ENCODE data around the gene TSPAN5. TPM values are rescaled to one million over a fixed set of nuclear protein-coding genes. Genes with fewer than 3 reads are reported as not detected.

The TSPAN5 gene
- total RNA-seq, 1 experiment from 2014 or later: 4.3 TPM

DNA sequence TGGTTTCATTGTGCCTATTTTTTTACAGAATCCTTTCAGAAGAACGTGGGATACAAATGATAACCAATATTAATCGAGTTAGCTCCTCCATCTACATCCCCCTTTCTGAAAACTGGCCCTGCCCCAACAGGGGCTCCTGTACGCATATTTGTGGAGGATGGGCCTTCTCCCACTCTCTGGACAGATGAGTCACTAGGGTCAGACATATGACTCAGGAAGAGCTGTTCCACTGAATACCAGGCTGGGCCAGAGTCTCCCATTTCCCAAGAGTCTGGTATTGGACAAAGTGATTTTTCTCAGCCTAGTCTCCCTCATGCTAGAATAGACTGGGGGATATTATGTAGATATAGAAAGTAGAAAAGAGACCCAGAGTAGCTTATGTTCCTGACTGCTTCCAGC lies 142.4 kb downstream of the TSPAN5 start:
- no peaks in the 10 kb centered on the region for H3K36me3 ChIP-seq (replicated peaks; ENCODE audit: control insufficient read depth, insufficient read depth, low read length)
- H3K4me3 ChIP-seq (ENCODE audit: insufficient read depth, low read depth, low read length): no peak overlapping the region
- no peaks in the 10 kb centered on the region for H3K27me3 ChIP-seq (ENCODE audit: control insufficient read depth, insufficient read depth, low read length)
- DNase-seq: no peak

DNA sequence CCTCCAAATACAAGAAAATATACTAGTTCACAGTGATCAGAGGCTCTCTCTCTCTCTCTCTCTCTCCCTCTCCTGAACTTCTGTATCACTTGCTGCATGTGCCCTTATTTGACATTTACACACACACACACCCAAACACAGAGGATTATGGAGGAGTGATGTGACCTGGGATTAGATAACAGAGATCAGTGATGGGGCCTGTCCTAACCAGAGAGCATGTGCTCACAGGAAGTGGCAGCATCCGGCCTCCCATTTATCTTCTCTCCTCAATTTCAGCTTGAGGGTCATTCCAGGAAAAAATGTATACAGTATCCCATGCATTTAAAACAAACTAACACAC lies 143.0 kb downstream of the TSPAN5 start:
- no peak for DNase-seq
- H3K27me3 ChIP-seq (ENCODE audit: control insufficient read depth, insufficient read depth, low read length): no peaks in the 10 kb centered on the region
- no peaks in the 10 kb centered on the region for H3K36me3 ChIP-seq (replicated peaks; ENCODE audit: control insufficient read depth, insufficient read depth, low read length)
- H3K4me3 ChIP-seq (ENCODE audit: insufficient read depth, low read depth, low read length): no peak overlapping the region

DNA sequence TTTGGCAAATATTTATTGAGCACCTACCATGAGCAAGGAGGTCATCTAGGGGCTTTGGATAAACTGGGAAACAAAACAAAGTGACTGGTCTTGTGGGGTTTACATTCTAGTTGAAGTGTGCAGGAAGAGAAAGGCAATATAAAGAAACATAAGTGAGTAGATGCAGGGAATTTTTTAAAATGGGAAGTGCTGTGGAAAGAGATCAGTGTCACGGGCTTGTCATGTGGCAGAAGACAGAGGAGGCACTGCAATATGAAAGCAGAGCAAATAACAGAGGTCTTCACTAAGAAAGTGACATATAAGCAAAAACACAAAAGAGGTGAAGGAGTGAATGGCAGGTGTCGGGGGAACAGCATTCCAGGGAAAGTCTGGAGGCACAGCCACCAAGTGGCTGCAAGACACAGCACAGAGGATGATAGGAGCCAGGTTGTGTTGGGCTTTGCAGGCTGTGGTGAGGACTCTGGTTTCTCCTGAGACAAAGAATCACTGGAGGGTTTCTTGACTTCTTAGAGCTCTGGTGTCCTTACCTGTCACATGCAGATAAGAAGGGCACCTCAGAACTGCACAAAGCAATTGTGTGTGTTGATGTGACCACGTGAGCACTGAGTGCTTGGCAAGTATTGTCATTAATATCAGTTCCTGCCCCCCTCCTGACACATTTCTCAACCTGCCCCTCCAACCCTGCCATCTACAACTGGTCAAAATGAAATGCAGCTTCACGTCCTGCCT lies 143.5 kb downstream of the TSPAN5 start:
- H3K4me3 ChIP-seq (ENCODE audit: insufficient read depth, low read depth, low read length): no peak overlapping the region
- H3K36me3 ChIP-seq (replicated peaks; ENCODE audit: control insufficient read depth, insufficient read depth, low read length): no peaks in the 10 kb centered on the region
- DNase-seq: no peak
- H3K27me3 ChIP-seq (ENCODE audit: control insufficient read depth, insufficient read depth, low read length): no peaks in the 10 kb centered on the region

- Histone ChIP-seq H3K36me3 (replicated peaks; ENCODE audit: control insufficient read depth, insufficient read depth, low read length) (no peaks in the 10 kb centered on the region), H3K27me3 (ENCODE audit: control insufficient read depth, insufficient read depth, low read length) (no peaks in the 10 kb centered on the region), H3K4me3 (ENCODE audit: insufficient read depth, low read depth, low read length) (no peak overlapping the region)
- DNase-seq: no peak
Measured at GRCh38 chr4:98512918-98513317, 145.5 kb downstream of the TSPAN5 start.

DNA sequence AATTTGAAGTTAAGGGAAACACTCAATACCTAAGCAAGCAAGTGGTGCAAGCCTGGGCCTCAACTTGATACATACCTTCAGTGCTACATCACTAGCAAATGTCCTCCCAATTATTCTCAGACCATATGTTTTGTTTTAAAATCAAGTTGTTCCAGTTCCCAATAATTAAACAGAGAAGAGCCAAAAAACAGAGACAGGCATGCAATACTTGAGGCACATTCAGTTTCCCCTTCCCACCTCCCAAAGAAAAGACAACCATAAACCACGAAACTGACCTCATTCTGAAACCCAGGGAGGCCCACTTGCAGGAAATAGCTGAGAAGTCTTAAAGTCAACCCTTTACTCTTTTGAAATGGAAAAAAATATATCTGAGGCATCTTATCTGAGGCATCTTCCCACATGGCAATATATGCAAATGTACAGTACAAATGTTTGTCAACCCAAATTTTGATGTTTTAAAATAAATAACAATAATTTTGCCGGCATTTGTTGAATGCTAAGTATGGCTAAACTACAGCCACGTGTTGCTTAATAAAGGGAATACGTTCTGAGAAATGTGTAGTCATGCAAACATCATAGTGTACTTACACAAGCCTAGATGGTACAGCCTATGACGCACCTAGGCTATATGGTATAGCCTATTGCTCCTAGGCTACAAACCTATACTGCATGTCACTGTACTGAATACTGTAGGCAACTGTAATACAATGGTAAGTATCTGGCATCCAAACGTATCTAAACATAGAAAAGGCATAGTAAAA lies 147.5 kb downstream of the TSPAN5 start:
- no peak for DNase-seq
- no peaks in the 10 kb centered on the region for H3K36me3 ChIP-seq (replicated peaks; ENCODE audit: control insufficient read depth, insufficient read depth, low read length)
- no peaks in the 10 kb centered on the region for H3K27me3 ChIP-seq (ENCODE audit: control insufficient read depth, insufficient read depth, low read length)
- H3K4me3 ChIP-seq (ENCODE audit: insufficient read depth, low read depth, low read length): no peak overlapping the region

- H3K4me3 ChIP-seq (ENCODE audit: insufficient read depth, low read depth, low read length): no peak overlapping the region
- H3K36me3 ChIP-seq (replicated peaks; ENCODE audit: control insufficient read depth, insufficient read depth, low read length): no peaks in the 10 kb centered on the region
- no peak for DNase-seq
Measured at GRCh38 chr4:98510340-98510739, 148.1 kb downstream of the TSPAN5 start.

GRCh38 chr4:98509721-98510120 lies 148.7 kb downstream of the TSPAN5 start:
- no peak for DNase-seq
- Histone ChIP-seq H3K4me3 (ENCODE audit: insufficient read depth, low read depth, low read length) (no peak overlapping the region), H3K27me3 (ENCODE audit: control insufficient read depth, insufficient read depth, low read length) (no peaks in the 10 kb centered on the region), H3K36me3 (replicated peaks; ENCODE audit: control insufficient read depth, insufficient read depth, low read length) (no peaks in the 10 kb centered on the region)

More at GRCh38 chr4:98510340-98510739, 148.1 kb downstream of the TSPAN5 start:
- no peaks in the 10 kb centered on the region for H3K27me3 ChIP-seq (ENCODE audit: control insufficient read depth, insufficient read depth, low read length)

- no peak for DNase-seq
- no peaks in the 10 kb centered on the region for H3K27me3 ChIP-seq (ENCODE audit: control insufficient read depth, insufficient read depth, low read length)
Measured at GRCh38 chr4:98508829-98509598, 149.4 kb downstream of the TSPAN5 start.

DNA sequence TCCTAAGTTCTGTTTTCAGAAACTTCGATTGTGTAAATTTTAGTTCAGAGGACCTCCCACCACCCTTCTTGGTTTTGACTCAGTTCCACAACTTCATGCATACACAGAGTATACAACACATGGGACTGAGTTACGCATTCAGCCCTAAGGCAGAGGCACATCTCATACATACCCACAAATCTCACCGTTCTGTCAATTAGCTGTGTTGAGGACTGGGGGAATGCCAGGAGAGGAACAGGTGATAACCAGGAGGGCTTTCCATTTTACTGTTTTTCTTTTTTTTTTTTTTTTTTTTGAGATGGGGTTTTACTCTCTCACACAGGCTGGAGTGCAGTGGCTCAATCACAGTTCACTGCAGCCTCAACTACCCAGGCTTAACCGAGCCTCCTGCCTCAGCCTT lies 150.2 kb downstream of the TSPAN5 start:
- Histone ChIP-seq H3K4me3 (ENCODE audit: insufficient read depth, low read depth, low read length) (no peak overlapping the region), H3K27me3 (ENCODE audit: control insufficient read depth, insufficient read depth, low read length) (no peaks in the 10 kb centered on the region), H3K36me3 (replicated peaks; ENCODE audit: control insufficient read depth, insufficient read depth, low read length) (no peaks in the 10 kb centered on the region)
- no peak for DNase-seq

More at GRCh38 chr4:98508829-98509598, 149.4 kb downstream of the TSPAN5 start:
- Histone ChIP-seq H3K4me3 (ENCODE audit: insufficient read depth, low read depth, low read length) (no peak overlapping the region), H3K36me3 (replicated peaks; ENCODE audit: control insufficient read depth, insufficient read depth, low read length) (no peaks in the 10 kb centered on the region)

- DNase-seq: no peak
- Histone ChIP-seq H3K36me3 (replicated peaks; ENCODE audit: control insufficient read depth, insufficient read depth, low read length) (no peaks in the 10 kb centered on the region), H3K4me3 (ENCODE audit: insufficient read depth, low read depth, low read length) (no peak overlapping the region), H3K27me3 (ENCODE audit: control insufficient read depth, insufficient read depth, low read length) (no peaks in the 10 kb centered on the region)
Measured at GRCh38 chr4:98507299-98507698, 151.1 kb downstream of the TSPAN5 start.

DNA sequence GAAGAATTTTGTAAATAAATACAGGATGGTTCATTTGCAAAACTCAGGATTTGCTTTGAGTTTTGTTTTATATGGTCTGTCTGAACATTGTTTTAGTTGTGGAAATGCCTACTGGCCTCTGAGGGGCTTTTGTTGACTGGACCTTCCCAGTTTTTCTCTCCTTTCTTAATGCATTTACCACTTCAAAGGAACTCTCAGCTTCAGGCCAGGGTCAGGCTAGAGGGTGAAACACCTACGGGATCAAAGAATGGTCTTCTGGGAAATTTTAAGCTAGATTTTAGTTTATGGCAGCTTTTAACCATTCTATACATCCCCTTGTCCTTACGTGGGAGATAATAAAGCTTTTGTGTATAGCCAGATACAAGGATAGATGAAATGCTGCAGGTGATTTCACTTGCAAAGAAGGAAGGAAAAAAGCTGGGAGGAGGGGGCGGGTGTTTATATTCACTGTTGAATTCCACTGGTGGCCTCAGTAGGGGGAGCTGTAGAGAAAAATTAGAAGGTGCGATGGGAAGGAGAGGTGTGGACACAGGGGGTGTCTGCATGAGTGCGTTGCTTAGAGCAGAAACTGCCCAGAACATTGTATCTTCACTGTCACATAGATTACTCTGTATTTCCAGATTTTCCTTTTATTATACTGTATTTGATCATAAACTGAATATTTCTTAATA lies 151.8 kb downstream of the TSPAN5 start:
- DNase-seq: peak; percentile 67
- H3K27me3 ChIP-seq (ENCODE audit: control insufficient read depth, insufficient read depth, low read length): no peaks in the 10 kb centered on the region

DNA sequence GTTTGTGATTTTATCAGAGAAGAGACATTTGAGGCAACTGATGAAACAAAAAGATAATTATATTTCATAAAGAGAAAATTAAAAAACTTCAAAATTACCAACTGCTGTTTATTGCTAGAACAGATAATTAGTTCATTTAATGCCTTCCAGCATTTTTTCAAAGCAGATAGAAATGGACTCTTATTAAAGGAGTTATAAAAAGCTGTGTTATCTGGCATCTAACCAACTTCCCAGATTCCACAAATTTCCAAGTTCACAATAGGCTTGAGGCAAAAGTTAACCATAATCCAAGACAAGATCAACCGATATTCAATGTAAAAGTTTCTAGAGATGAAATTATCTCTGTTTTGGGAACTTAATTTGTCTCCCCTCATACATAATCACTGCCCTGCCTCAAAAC lies 152.4 kb downstream of the TSPAN5 start:
- DNase-seq: no peak
- H3K27me3 ChIP-seq (ENCODE audit: control insufficient read depth, insufficient read depth, low read length): no peaks in the 10 kb centered on the region
- no peaks in the 10 kb centered on the region for H3K36me3 ChIP-seq (replicated peaks; ENCODE audit: control insufficient read depth, insufficient read depth, low read length)
- no peak overlapping the region for H3K4me3 ChIP-seq (ENCODE audit: insufficient read depth, low read depth, low read length)

More for the DNA sequence above, 151.8 kb downstream of the TSPAN5 start:
- no peak overlapping the region for H3K4me3 ChIP-seq (ENCODE audit: insufficient read depth, low read depth, low read length)
- H3K36me3 ChIP-seq (replicated peaks; ENCODE audit: control insufficient read depth, insufficient read depth, low read length): no peaks in the 10 kb centered on the region

DNA sequence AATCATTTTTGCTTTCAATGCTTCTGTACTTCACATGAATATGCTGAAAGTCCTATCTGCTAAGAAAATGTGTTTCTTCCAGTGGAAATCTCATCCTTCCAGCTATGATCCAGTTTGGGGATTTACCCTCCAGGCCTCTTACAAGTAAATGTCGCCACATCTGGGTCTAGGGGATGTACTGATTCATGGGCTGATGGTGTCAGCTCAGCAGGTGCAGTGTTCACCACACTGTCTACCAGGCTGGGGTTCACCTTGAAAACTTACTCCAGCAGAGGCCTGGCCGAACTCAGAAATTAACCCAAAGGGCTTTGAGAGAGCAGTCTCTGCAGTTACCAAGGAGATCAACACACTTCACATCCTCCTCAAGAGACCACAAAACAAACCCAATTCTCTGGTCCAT lies 154.3 kb downstream of the TSPAN5 start:
- Histone ChIP-seq H3K4me3 (ENCODE audit: insufficient read depth, low read depth, low read length) (no peak overlapping the region), H3K36me3 (replicated peaks; ENCODE audit: control insufficient read depth, insufficient read depth, low read length) (no peaks in the 10 kb centered on the region), H3K27me3 (ENCODE audit: control insufficient read depth, insufficient read depth, low read length) (no peaks in the 10 kb centered on the region)
- no peak for DNase-seq

DNA sequence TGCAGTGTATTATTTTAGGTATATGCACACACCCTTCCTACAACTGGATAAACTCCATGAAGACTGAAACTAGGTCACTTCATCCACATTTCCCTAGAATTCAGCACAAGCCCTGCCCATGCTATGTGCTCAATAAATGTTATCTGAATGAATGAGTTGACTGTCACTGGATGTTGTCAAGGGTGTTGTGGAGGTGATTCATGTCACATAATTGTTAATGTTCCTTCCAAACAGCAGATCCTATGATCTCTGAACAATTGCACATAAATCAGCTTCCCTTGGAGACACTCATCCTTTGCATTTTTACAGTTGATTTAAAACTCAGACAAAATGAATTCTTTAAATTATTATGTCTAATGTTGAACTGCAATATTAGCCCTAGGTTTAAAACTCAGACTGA lies 154.7 kb downstream of the TSPAN5 start:
- no peaks in the 10 kb centered on the region for H3K27me3 ChIP-seq (ENCODE audit: control insufficient read depth, insufficient read depth, low read length)
- no peaks in the 10 kb centered on the region for H3K36me3 ChIP-seq (replicated peaks; ENCODE audit: control insufficient read depth, insufficient read depth, low read length)
- H3K4me3 ChIP-seq (ENCODE audit: insufficient read depth, low read depth, low read length): no peak overlapping the region
- DNase-seq: no peak
